HEK293T (cell line): ENCODE results near the gene RNF2.

Experiments used
- CTCF ChIA-PET: fragments of 350-600 bp; formaldehyde crosslinking; extraction: SDS; loops from one replicate; lab custom pipeline; 2021; ENCODE audit warnings: antibody characterized with exemption, inconsistent platforms; lab: Yijun Ruan, JAX
- POLR2A ChIA-PET: fragments of 350-600 bp; formaldehyde crosslinking; extraction: SDS; loops from one replicate; lab custom pipeline; 2020; ENCODE audit warnings: antibody characterized with exemption, inconsistent platforms; lab: Yijun Ruan, JAX
- DNase-seq: peaks from one replicate; pipeline ENCODE4 v3.0.0; 2012; ENCODE audit warnings: mixed read lengths; ENCODE audit errors: extremely low spot score
- ARNT ChIP-seq: fragments of 450-650 bp; IDR thresholded peaks from 2 replicates; pipeline ENCODE4 v1.6.1; 2017; ENCODE audit warnings: mild to moderate bottlenecking
- BHLHE40 ChIP-seq: fragments of 450-650 bp; IDR thresholded peaks from 2 replicates; pipeline ENCODE4 v1.6.1; 2016; ENCODE audit warnings: mild to moderate bottlenecking, moderate library complexity, borderline replicate concordance
- CTBP1 ChIP-seq: fragments of 450-650 bp; IDR thresholded peaks from 2 replicates; pipeline ENCODE4 v1.6.1; 2016; ENCODE audit warnings: borderline replicate concordance
- ELF4 ChIP-seq: fragments of 450-650 bp; IDR thresholded peaks from 2 replicates; pipeline ENCODE4 v1.6.1; 2017; ENCODE audit warnings: antibody characterized with exemption
- FOXA1 ChIP-seq: fragments of 450-650 bp; IDR thresholded peaks from 2 replicates; pipeline ENCODE4 v1.6.1; 2016; ENCODE audit warnings: mild to moderate bottlenecking
- FOXK2 ChIP-seq: fragments of 450-650 bp; IDR thresholded peaks from 2 replicates; pipeline ENCODE4 v1.6.1; 2016; ENCODE audit warnings: mild to moderate bottlenecking
- FOXM1 ChIP-seq: fragments of 450-650 bp; IDR thresholded peaks from 2 replicates; pipeline ENCODE4 v1.6.1; 2017; ENCODE audit warnings: mild to moderate bottlenecking, borderline replicate concordance
- HDGF ChIP-seq: fragments of 450-650 bp; IDR thresholded peaks from 2 replicates; pipeline ENCODE4 v1.6.1; 2017; ENCODE audit warnings: antibody characterized with exemption, borderline replicate concordance
- L3MBTL2 ChIP-seq: fragments of 450-650 bp; conservative IDR thresholded peaks from 2 replicates; pipeline ENCODE4 v1.6.1; 2016; ENCODE audit warnings: mild to moderate bottlenecking
- LEF1 ChIP-seq: fragments of 450-650 bp; IDR thresholded peaks from 2 replicates; pipeline ENCODE4 v1.6.1; 2017; ENCODE audit warnings: mild to moderate bottlenecking, borderline replicate concordance
- NFRKB ChIP-seq: fragments of 450-650 bp; IDR thresholded peaks from 2 replicates; pipeline ENCODE4 v1.6.1; 2016; ENCODE audit warnings: mild to moderate bottlenecking, moderate library complexity
- SP1 ChIP-seq: fragments of 450-650 bp; IDR thresholded peaks from 2 replicates; pipeline ENCODE4 v1.6.1; 2017
- SUZ12 ChIP-seq: fragments of 450-650 bp; IDR thresholded peaks from 2 replicates; pipeline ENCODE4 v1.6.1; 2016; ENCODE audit warnings: mild to moderate bottlenecking
- TARDBP ChIP-seq: fragments of 450-650 bp; IDR thresholded peaks from 2 replicates; pipeline ENCODE4 v1.6.1; 2016
- ZNF384 ChIP-seq: fragments of 450-650 bp; IDR thresholded peaks from 2 replicates; pipeline ENCODE4 v1.6.1; 2016
- TF ChIP-seq, protein P1 (sequence below): fragments of 450-650 bp; IDR thresholded peaks from 2 replicates; pipeline ENCODE4 v1.6.1; 2016

RNF2 gene

GRCh38 chr1:185083818-185084217 lies 38.5 kb downstream of the RNF2 start:
- TF ChIP-seq BHLHE40 (no peak), TARDBP (no peak), HDGF (no peak), SP1 (no peak), L3MBTL2 (no peak), ELF4 (no peak), NFRKB (no peak)
- ChIA-PET POLR2A (no interaction called here), CTCF (interaction anchor here (0.6 kb wide), 1 partner anchor 74 kb away, joined by 3 read pairs; no protein-coding TSS in a partner anchor)
- DNase-seq, result no peak

GRCh38 chr1:185087101-185087500 lies 41.7 kb downstream of the RNF2 start:
- CTCF ChIA-PET, result no interaction called here
- POLR2A ChIA-PET, result no interaction called here
- DNase-seq, result no peak
- TF ChIP-seq HDGF, result no peak
- TF ChIP-seq BHLHE40, result no peak
- no peak for TF ChIP-seq SP1

- TF ChIP-seq FOXK2 (no peak), SP1 (no peak), L3MBTL2 (no peak), SUZ12 (no peak), NFRKB (no peak), HDGF (no peak), FOXA1 (no peak), ARNT (no peak), ELF4 (no peak), TARDBP (no peak), LEF1 (no peak), ZNF384 (no peak), BHLHE40 (no peak), FOXM1 (no peak), CTBP1 (no peak)
- TF ChIP-seq, protein P1, sequence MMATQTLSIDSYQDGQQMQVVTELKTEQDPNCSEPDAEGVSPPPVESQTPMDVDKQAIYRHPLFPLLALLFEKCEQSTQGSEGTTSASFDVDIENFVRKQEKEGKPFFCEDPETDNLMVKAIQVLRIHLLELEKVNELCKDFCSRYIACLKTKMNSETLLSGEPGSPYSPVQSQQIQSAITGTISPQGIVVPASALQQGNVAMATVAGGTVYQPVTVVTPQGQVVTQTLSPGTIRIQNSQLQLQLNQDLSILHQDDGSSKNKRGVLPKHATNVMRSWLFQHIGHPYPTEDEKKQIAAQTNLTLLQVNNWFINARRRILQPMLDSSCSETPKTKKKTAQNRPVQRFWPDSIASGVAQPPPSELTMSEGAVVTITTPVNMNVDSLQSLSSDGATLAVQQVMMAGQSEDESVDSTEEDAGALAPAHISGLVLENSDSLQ, result no peak
- ChIA-PET CTCF (no interaction called here), POLR2A (no interaction called here)
- DNase-seq, result no peak
These were observed 42.4 kb downstream of the RNF2 start for GRCh38 chr1:185087746-185088145.

DNA sequence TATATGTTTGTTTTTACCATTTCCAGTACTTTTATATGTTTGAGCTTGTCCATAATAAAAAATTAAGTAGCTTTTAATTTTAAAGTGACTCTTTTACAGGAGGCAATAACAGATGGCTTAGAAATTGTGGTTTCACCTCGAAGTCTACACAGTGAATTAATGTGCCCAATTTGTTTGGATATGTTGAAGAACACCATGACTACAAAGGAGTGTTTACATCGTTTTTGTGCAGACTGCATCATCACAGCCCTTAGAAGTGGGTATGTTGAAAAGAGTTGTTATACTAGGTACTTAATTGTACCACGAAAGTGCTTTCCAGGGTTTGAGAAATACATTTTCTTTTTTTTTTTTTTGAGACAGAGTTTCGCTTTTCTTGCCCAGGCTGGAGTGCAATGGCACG lies 46.1 kb downstream of the RNF2 start:
- CTCF ChIA-PET, result no interaction called here
- POLR2A ChIA-PET, result interaction anchor here (1.7 kb wide), 1 partner anchor 65 kb away, joined by 4 read pairs; no protein-coding TSS in a partner anchor

DNA sequence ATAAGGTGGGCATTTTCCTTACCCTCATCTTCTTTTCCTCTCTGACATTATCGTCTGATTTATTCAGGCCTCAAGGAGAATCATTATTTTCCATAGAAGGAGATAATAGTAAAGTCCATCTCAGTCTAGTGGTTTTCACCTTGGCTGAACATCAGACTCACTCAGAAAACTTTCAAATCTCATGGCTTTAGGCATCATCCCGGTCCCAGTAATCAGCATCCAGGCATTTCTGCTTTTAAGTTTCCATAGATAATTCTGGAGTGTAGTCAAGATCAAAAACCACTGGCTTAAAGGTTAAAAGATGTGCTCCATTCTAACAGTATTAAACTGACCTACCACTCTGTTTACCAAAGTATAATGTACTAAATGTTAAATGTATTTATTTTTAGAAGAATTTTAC lies 49.4 kb downstream of the RNF2 start:
- no peak for DNase-seq
- TF ChIP-seq NFRKB (no peak), FOXA1 (no peak), FOXM1 (no peak), LEF1 (no peak), SUZ12 (no peak), TARDBP (no peak), L3MBTL2 (no peak), SP1 (no peak), CTBP1 (no peak), HDGF (no peak), ARNT (no peak), ZNF384 (no peak)
- TF ChIP-seq, protein P1, result no peak
- ChIA-PET POLR2A (no interaction called here), CTCF (no interaction called here)

More for the DNA sequence above, 46.1 kb downstream of the RNF2 start:
- TF ChIP-seq ARNT (no peak), SP1 (no peak), BHLHE40 (no peak), ELF4 (no peak), FOXK2 (no peak), NFRKB (no peak), ZNF384 (no peak), FOXM1 (no peak), L3MBTL2 (no peak), HDGF (no peak), SUZ12 (no peak), CTBP1 (no peak), LEF1 (no peak), TARDBP (no peak), FOXA1 (no peak)
- TF ChIP-seq, protein P1, result no peak
- DNase-seq, result no peak

GRCh38 chr1:185096531-185096930 lies 51.2 kb downstream of the RNF2 start:
- CTCF ChIA-PET, result no interaction called here
- POLR2A ChIA-PET, result no interaction called here
- TF ChIP-seq LEF1 (no peak), CTBP1 (no peak), BHLHE40 (no peak), HDGF (no peak), SP1 (no peak), L3MBTL2 (no peak), TARDBP (no peak), FOXK2 (no peak), ARNT (no peak), ELF4 (no peak)
- TF ChIP-seq, protein P1, result no peak
- no peak for DNase-seq
